ENCODE measurements around the gene FGFR3. TPM values are rescaled to one million over a fixed set of nuclear protein-coding genes. Genes with fewer than 3 reads are reported as not detected.

The FGFR3 gene
- total RNA-seq, 1 experiment from 2014 or later, result 34.3 TPM

DNA sequence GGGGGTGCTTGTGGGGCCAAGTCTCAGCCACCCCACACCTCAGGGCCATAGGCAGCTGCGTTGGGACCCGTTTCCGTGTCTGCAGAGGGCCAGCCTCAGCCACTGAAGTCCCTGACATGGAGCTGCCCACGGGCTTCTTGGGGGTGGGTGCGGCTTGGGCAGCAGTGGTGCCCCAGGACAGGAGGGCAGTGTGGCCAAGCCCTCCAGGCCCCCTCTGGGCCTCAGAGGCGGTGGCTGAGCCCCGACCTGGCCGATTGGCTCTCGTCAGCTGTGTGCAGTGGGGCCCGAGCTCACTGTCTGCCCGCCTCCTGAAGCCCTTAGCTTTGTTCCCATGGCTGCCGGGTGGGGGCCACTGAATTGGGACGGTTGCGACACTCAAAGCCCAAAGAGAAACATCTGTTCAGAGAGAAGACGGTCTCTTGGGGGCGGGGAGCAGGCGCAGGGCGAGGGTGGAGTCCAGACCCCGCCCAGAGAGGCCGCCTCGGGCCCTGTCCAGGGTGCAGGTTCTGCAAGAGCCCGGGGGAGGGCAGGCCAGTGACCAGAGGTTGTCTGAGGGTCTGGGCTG lies 9.1 kb downstream of the FGFR3 start:
- Mint-ChIP-seq H3K27me3 (ENCODE audit: unreplicated experiment) (no peaks in the 10 kb centered on the region), H3K4me3 (ENCODE audit: low read depth, unreplicated experiment) (no peak overlapping the region), H3K4me1 (ENCODE audit: low read depth, unreplicated experiment) (no peaks in the 10 kb centered on the region), H3K9me3 (ENCODE audit: low read depth, unreplicated experiment) (no peaks in the 10 kb centered on the region), H3K36me3 (ENCODE audit: insufficient read depth, unreplicated experiment) (peaks cover 11% of the 10 kb centered on the region), H3K27ac (ENCODE audit: unreplicated experiment) (no peak overlapping the region)
- TF ChIP-seq CTCF (IDR thresholded peaks at IDR 0.05; ENCODE audit: unreplicated experiment), result no peak
- CTCF ChIA-PET, result no interaction called here
- intact Hi-C loops (cut with micrococcal nuclease; ENCODE audit: unreplicated experiment), result no loop called here
- no peak for DNase-seq
- no TSS peak for BruUV-seq (replicated peaks)

DNA sequence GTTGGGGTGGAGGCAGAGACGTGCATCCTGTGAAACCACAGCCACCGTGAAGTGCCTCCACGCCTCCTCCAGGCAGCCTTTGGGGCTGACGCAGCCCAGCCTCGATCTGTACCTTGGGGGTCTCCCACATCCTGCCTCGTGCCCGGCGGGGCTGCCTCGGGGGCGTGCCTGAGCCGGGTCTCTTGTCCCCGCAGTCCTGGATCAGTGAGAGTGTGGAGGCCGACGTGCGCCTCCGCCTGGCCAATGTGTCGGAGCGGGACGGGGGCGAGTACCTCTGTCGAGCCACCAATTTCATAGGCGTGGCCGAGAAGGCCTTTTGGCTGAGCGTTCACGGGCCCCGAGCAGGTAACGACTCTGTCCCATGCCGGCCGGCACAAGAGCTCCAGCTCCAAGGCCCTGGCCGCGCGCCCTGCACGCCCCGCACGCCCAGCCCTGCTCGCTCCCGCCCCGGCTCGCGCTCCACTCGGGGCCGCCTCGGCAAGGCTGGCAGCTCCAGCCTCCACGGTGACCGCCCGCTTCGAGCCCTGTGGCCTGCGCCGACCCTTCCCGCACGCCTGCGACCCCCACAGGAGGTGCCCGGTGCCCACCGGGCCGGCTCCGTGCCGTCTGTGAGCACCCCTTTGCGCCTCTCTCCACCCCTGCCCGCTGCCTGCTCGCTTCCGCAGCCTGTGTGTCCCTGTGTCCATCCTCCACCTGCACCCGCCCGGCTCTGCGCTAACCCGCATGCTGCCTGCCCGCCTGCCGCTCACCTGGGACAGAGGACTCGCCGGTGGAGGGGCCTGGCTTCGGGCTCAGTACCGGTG lies 9.8 kb downstream of the FGFR3 start:
- Mint-ChIP-seq H3K27me3 (ENCODE audit: unreplicated experiment) (no peaks in the 10 kb centered on the region), H3K4me1 (ENCODE audit: low read depth, unreplicated experiment) (no peaks in the 10 kb centered on the region)
- CTCF ChIA-PET, result no interaction called here

DNA sequence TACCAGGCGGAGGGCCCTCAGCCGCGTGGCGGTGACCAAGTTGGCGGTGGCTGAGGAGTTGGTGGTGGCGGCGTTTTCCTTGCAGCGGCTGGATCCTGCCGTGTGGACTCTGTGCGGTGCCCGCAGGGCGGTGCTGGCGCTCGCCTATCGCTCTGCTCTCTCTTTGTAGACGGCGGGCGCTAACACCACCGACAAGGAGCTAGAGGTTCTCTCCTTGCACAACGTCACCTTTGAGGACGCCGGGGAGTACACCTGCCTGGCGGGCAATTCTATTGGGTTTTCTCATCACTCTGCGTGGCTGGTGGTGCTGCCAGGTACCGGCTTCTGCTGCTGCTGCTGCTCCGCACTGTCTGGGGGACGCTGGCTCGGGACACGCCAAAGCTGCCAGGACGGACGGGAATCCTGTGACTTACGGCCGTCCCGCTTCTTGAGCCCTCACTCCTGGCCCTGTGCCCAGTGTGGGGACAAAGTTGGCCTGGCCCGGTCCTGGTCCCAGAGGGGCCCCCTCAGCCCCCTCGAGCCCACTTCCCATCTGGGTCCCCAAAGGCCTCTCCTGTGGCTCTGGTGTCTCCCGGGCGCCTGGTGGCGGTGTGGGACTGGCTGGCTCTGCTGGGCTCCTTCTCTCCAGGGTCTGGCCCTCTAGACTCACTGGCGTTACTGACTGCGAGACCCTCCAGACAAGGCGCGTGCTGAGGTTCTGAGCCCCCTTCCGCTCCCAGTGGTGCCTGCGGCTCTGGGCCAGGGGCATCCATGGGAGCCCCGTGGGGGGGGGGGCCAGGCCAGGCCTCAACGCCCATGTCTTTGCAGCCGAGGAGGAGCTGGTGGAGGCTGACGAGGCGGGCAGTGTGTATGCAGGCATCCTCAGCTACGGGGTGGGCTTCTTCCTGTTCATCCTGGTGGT lies 10.7 kb downstream of the FGFR3 start:
- no peak for DNase-seq
- intact Hi-C loops (cut with micrococcal nuclease; ENCODE audit: unreplicated experiment), result no loop called here
- no peaks in the 10 kb centered on the region for H3K4me1 Mint-ChIP-seq (ENCODE audit: low read depth, unreplicated experiment)
- no peaks in the 10 kb centered on the region for H3K27me3 Mint-ChIP-seq (ENCODE audit: unreplicated experiment)
- no peak for TF ChIP-seq CTCF (IDR thresholded peaks at IDR 0.05; ENCODE audit: unreplicated experiment)
- H3K36me3 Mint-ChIP-seq (ENCODE audit: insufficient read depth, unreplicated experiment), result peaks cover 6% of the 10 kb centered on the region
- no TSS peak for BruUV-seq (replicated peaks)
- H3K4me3 Mint-ChIP-seq (ENCODE audit: low read depth, unreplicated experiment), result no peak overlapping the region
- H3K9me3 Mint-ChIP-seq (ENCODE audit: low read depth, unreplicated experiment), result no peaks in the 10 kb centered on the region
- H3K27ac Mint-ChIP-seq (ENCODE audit: unreplicated experiment), result no peak overlapping the region
- CTCF ChIA-PET, result no interaction called here

More for the DNA sequence above, 9.8 kb downstream of the FGFR3 start:
- intact Hi-C loops (cut with micrococcal nuclease; ENCODE audit: unreplicated experiment), result no loop called here
- H3K27ac Mint-ChIP-seq (ENCODE audit: unreplicated experiment), result no peak overlapping the region
- DNase-seq, result no peak
- no TSS peak for BruUV-seq (replicated peaks)
- H3K36me3 Mint-ChIP-seq (ENCODE audit: insufficient read depth, unreplicated experiment), result peaks cover 7% of the 10 kb centered on the region
- TF ChIP-seq CTCF (IDR thresholded peaks at IDR 0.05; ENCODE audit: unreplicated experiment), result no peak
- H3K4me3 Mint-ChIP-seq (ENCODE audit: low read depth, unreplicated experiment), result no peak overlapping the region
- no peaks in the 10 kb centered on the region for H3K9me3 Mint-ChIP-seq (ENCODE audit: low read depth, unreplicated experiment)

DNA sequence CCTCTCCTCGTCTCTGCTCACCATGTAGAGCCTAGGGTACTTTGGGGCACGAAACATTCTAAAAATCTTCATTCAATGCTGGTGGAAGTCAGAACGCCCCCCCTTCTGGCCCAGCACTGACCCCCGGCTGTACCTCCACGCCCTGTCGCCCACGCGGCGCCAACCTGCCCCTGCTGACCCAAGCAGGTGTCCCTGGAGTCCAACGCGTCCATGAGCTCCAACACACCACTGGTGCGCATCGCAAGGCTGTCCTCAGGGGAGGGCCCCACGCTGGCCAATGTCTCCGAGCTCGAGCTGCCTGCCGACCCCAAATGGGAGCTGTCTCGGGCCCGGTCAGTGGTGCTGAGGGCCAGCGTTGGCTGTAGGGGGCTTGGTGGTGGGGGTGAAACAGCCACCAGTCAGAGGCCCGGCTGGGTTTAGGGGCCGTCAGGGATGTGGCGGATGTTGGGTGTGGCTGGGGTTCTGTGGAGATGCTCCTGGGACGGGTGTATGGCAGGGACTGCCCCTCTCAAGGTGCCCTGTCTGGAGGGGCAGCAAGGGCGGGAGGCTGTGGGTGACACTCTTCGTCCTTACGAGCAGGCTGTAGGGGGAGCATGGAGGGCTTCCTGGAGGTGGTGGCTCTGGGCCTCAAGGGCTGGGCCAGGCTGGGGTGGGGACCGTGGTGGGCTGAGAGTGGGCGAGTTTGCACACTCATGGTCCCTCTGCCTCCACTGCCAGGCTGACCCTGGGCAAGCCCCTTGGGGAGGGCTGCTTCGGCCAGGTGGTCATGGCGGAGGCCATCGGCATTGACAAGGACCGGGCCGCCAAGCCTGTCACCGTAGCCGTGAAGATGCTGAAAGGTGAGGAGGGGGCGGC lies 11.8 kb downstream of the FGFR3 start:
- Mint-ChIP-seq H3K4me3 (ENCODE audit: low read depth, unreplicated experiment) (no peak overlapping the region), H3K27me3 (ENCODE audit: unreplicated experiment) (no peaks in the 10 kb centered on the region), H3K4me1 (ENCODE audit: low read depth, unreplicated experiment) (no peaks in the 10 kb centered on the region), H3K9me3 (ENCODE audit: low read depth, unreplicated experiment) (no peaks in the 10 kb centered on the region), H3K27ac (ENCODE audit: unreplicated experiment) (no peak overlapping the region), H3K36me3 (ENCODE audit: insufficient read depth, unreplicated experiment) (peaks cover 6% of the 10 kb centered on the region)
- CTCF ChIA-PET, result no interaction called here
- TF ChIP-seq CTCF (IDR thresholded peaks at IDR 0.05; ENCODE audit: unreplicated experiment), result no peak
- no TSS peak for BruUV-seq (replicated peaks)
- intact Hi-C loops (cut with micrococcal nuclease; ENCODE audit: unreplicated experiment), result no loop called here
- no peak for DNase-seq

All from Calu3 (cell line).